ENCODE data around the gene FAF1. TPM values are rescaled to one million over a fixed set of nuclear protein-coding genes. Genes with fewer than 3 reads are reported as not detected.

The FAF1 gene
- total RNA-seq, 4 donors from 2014 or later: 60.4 to 89.0 (median 67.8) TPM

DNA sequence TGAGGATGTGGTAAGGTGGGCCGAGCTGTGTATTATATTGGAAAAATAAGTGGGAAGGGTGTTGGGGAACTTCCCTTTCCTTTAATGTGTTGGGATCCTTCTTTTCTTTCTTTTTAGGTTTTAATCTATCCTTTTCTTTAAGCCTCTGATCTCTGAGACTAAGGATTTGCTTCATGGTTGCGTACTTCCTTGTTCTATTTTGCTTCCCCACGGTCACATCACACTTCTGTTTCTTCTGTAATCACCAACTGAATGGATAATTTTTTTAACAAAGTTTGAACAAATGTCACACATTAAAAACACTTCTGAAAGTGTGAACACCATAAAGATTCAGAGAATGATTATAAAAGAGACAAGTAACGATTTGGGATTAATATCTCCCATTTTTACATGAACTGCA lies 554.3 kb downstream of the FAF1 start:
- TF ChIP-seq, protein P1, sequence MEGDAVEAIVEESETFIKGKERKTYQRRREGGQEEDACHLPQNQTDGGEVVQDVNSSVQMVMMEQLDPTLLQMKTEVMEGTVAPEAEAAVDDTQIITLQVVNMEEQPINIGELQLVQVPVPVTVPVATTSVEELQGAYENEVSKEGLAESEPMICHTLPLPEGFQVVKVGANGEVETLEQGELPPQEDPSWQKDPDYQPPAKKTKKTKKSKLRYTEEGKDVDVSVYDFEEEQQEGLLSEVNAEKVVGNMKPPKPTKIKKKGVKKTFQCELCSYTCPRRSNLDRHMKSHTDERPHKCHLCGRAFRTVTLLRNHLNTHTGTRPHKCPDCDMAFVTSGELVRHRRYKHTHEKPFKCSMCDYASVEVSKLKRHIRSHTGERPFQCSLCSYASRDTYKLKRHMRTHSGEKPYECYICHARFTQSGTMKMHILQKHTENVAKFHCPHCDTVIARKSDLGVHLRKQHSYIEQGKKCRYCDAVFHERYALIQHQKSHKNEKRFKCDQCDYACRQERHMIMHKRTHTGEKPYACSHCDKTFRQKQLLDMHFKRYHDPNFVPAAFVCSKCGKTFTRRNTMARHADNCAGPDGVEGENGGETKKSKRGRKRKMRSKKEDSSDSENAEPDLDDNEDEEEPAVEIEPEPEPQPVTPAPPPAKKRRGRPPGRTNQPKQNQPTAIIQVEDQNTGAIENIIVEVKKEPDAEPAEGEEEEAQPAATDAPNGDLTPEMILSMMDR (IDR thresholded peaks at IDR 0.05): no peak
- TF ChIP-seq POLR2A (IDR thresholded peaks at IDR 0.05): no peak
- no peak for TF ChIP-seq POLR2AphosphoS5 (IDR thresholded peaks at IDR 0.05)
- no peak for TF ChIP-seq EP300 (IDR thresholded peaks at IDR 0.05)
- Histone ChIP-seq H3K27me3 (peaks cover 43% of the 10 kb centered on the region), H3K9me3 (peaks cover 0 to 15% (median 0%) of the 10 kb centered on the region in 3 donors), H3K36me3 (no peaks in the 10 kb centered on the region), H3K4me3 (no peak overlapping the region), H3K4me1 (no peaks in the 10 kb centered on the region), H3K27ac (no peak overlapping the region)
- ATAC-seq: no peak
- WGBS, 2 donors (ENCODE audit: low coverage in 1 of 2): 58 to 82% methylated on average over 4 of the region's 4 CpGs

DNA sequence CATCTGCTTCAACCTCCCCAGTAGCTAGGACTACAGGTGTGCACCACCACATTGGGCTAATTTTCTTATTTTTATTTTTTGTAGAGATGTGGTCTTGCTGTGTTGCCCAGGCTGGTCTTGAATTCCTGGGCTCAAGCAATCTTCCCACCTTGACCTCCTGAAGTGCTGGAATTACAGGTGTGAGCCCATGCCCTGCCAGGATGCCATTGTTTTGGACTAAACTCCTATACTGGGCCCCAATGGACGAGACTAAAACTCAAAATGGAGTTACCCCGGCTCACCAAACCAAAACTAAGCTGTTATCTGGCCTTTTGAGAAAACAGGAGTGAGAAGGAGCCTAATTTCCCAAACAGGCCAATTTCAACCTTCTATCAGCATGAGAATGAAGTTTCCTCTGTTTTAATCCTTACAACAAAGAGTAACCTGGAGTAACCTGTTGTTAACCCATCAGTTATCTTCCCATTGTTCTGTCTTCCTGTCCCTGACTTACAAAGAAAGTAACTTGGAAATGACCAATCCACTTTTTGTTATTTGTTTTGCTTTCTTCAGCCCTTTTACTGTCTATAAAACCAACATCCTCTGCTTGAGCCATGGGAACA lies 566.4 kb downstream of the FAF1 start:
- H3K4me1 ChIP-seq: no peaks in the 10 kb centered on the region
- H3K9me3 ChIP-seq: peaks cover 0 to 39% (median 0%) of the 10 kb centered on the region in 3 donors
- H3K27me3 ChIP-seq: peaks cover 29% of the 10 kb centered on the region
- ATAC-seq: no peak
- H3K36me3 ChIP-seq: no peaks in the 10 kb centered on the region
- TF ChIP-seq POLR2AphosphoS5 (IDR thresholded peaks at IDR 0.05) (no peak), POLR2A (IDR thresholded peaks at IDR 0.05) (no peak), EP300 (IDR thresholded peaks at IDR 0.05) (no peak)
- TF ChIP-seq, protein P1 (IDR thresholded peaks at IDR 0.05): no peak
- H3K27ac ChIP-seq: no peak overlapping the region
- 76% methylated on average over 2 of the region's 2 CpGs; no CpG with 5 or more reads in 1 of the 2 donors for WGBS, 2 donors (ENCODE audit: low coverage in 1 of 2)
- no peak overlapping the region for H3K4me3 ChIP-seq

Small RNAs within 50 kb of the gene (small RNA-seq; reads per million reads assigned to genes)
- 0 reads per million in 4 donors for gene RNU6-1026P

Other genes starting within 250 kb of the FAF1 start
- 10 to 100 TPM; 21.1 to 52.1 (median 38.8) TPM for gene CDKN2C, start 10.0 kb upstream of the FAF1 start, total RNA-seq
- gene C1orf185, start 142.0 kb upstream of the FAF1 start, total RNA-seq: not detected